GM19238 (cell line): ENCODE results near the gene TPCN2.
A peak's percentile ranks its signal among the peaks of the same experiment; 100 is the strongest.
"Not testable (repeated sequence)": the region's sequence is repeated elsewhere in the genome, so short reads cannot be mapped to it uniquely, and the experiment has no call there.

Experiments used
- DNase-seq: peaks from one replicate; pipeline ENCODE4 v3.0.0; 2011; ENCODE audit warnings: low spot score; ENCODE audit not compliant: insufficient read length

TPCN2 gene

GRCh38 chr11:69048694-69049489 lies at the start of gene TPCN2:
Gene TPCN2 (plus strand): TSS chr11:69048932. CDS start chr11:69048998, 66 bp downstream.
- peak; percentile 97 for DNase-seq

GRCh38 chr11:68999093-68999747 lies 49.5 kb upstream of the TPCN2 start:
- no peak for DNase-seq

DNA sequence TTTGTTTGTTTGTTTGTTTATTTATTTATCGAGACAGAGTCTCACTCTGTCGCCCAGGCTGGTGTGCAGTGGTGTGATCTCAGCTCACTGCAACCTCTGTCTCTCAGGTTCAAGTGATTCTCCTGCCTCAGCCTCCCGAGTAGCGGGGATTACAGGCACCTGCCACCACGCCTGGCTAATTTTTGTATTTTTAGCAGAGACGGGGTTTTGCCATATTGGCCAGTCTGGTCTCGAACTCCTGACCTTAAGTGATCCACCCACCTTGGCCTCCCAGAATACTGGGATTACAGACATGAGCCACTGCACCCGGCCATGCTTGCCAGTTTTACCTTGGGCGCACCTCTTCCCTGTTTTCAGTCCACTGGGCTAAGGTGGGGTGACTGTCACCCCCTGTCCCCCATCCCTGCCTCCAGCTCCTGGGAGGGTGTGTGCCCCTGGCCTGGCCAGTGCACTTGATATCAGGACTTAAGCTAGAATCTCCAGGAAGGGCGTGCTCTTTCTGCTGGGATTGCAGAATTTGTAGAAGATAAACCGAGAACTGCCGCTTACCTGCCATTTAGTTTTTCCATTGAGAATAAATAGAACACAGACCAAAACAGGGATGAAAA lies 48.9 kb upstream of the TPCN2 start:
- DNase-seq, result not testable (repeated sequence)

- DNase-seq, result no peak
These were observed 48.3 kb upstream of the TPCN2 start for GRCh38 chr11:69000391-69000790.

- no peak for DNase-seq
These were observed 47.9 kb upstream of the TPCN2 start for GRCh38 chr11:69000831-69001242.

GRCh38 chr11:69001243-69002081 lies 47.3 kb upstream of the TPCN2 start:
- DNase-seq, result no peak

DNA sequence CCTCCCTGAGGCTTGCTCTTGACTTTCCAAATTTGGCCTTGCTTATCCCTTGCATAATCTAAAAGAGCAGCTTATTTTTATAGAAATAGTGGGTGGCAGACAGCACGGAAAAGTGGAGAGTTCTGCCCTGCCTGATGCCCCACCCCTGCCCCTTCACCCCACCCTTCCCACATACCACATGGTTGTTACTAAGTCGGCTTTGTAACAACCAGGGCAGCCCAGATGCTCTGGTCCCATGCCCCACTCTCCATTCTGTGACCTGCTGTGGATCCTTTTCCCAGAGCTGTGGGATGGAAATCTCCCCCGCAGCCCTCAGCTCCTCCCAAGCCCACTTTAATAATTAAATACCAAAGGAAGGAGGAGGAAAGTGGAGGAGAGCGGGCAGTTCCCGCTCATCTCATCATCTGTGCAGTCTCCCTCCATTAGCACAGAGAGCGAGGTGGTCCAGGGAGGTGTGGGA lies 46.6 kb upstream of the TPCN2 start:
- no peak for DNase-seq

DNA sequence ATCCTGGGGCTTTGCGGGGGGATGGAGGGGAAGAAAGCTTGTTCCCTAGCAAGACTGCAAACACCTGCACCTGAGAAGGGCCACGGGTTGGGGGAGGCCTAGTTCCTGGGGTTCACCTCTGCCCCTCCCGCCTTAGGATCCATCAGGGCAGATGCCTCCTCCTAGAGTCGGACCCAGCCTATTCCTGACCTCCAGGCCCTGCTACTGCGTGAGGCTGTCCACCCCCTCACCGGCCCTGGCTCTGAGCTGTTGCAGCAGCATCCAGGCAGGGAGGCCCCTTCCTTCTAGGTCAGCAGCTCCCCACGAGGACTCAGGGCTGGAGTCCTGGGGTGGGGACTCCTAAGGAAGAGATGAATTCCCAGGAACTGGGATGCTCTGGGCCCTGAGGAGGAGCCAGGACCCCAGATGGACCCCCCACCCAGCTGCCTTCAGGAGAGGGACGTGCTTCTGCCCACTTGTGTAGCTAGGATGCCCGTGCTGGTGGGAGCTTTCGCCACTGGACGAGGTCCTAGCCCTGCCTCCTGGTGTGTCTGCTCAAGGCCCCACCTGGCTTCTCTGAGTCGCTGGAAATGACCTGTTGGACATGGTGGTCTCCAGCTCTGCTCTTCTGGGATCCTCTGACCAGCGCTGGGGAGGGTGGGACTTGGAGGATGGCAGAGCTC lies 46.0 kb upstream of the TPCN2 start:
- no peak for DNase-seq

DNA sequence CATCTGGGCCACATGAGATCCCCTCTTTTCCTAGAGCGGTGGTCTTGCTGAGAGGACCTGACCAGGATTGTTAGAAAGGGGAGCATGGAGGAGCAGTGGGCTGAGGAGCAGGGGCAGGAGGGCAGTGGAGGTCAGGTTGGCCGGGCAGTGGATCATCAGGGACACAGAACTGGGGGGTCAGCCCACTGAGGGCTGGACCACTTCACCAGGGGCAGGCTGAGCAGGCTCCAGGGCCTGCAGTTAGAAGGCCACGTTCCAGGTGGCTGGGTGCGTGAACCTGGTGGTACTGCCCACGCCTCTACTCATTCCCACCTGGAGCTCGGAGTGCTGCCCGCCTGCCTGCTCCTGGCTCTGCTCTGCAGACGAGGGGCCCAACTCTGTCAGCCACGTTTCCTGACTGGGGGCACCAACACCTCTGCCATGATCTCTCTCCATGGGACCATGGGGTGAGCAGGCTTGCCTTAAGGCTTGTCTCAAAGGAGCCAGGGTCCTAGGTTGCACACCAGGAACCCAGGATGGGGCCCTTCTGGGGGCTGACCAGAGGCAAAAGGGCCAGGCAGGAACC lies 45.3 kb upstream of the TPCN2 start:
- no peak for DNase-seq

GRCh38 chr11:69003866-69004367 lies 44.8 kb upstream of the TPCN2 start:
- no peak for DNase-seq

GRCh38 chr11:69004411-69005182 lies 44.1 kb upstream of the TPCN2 start:
- no peak for DNase-seq

GRCh38 chr11:69005183-69005630 lies 43.5 kb upstream of the TPCN2 start:
- no peak for DNase-seq

DNA sequence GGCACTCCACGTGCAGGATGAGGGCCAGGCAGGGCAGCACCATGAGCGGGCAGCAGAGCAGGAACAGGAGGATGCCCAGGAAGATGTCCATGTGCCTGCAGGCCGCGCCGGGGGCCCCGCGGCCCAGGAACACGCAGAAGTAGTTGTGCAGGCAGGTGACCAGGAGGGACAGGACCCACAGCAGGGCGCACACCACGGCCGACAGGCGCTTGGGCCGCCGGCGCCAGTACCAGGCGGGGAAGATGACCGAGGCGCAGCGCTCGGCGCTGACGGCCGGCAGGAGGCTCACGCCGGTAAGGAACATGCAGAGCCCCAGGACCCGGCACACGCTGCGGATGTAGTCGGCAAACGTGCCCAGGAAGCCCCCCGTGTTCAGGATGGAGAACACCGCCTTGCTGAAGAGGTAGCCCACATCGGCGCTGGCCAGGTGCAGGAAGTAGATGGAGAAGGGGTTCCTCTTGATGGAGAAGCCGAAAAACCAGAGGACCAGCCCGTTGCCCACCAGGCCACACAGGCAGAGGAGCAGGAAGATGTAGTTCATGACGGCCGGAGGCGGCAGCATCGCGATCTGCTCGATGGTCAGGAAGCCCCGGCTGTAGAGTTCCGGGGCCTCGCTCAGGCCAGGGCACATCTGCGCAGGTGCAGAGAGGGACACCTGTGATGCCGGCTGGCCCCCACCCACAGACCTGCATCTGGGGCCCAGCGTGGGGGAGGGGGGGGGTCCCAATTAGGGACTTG lies 42.9 kb upstream of the TPCN2 start:
- DNase-seq, result no peak

- no peak for DNase-seq
These were observed 41.9 kb upstream of the TPCN2 start for GRCh38 chr11:69006816-69007215.

- no peak for DNase-seq
These were observed 40.8 kb upstream of the TPCN2 start for GRCh38 chr11:69007975-69008381.

DNA sequence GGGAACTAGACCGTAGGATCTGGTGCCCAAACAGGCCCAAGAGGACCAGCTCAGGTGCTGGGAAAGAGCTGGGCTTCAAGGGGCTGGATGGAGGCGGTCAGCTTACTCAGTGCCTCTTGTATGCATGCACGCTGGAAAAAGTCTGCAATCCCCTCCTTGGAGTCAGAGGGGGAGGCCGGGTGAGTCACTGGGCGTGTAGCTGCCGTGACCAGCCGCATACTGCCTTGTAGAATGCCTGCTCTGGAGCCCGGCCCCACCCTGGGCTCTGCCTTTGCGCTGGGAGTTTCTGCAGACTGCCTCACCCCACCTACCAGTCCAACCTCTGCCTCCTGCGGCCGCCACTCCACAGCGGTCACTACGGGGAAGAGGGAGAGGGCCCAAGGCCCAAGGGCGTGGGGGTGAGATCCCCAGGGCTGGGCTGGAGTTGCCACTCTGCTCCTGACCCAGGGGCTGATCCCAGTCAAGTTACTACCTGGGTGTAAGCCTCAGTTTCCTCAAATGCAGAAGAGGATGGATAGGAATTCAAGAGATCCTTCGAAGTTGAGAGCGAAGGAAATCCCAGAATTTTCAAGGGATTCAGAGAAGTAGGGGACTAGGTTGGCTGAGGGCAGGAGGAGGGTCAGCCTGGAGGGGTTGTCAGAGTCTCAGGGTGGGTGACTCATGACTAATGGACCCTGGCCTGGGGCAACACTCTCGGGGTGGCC lies 39.8 kb upstream of the TPCN2 start:
- no peak for DNase-seq

DNA sequence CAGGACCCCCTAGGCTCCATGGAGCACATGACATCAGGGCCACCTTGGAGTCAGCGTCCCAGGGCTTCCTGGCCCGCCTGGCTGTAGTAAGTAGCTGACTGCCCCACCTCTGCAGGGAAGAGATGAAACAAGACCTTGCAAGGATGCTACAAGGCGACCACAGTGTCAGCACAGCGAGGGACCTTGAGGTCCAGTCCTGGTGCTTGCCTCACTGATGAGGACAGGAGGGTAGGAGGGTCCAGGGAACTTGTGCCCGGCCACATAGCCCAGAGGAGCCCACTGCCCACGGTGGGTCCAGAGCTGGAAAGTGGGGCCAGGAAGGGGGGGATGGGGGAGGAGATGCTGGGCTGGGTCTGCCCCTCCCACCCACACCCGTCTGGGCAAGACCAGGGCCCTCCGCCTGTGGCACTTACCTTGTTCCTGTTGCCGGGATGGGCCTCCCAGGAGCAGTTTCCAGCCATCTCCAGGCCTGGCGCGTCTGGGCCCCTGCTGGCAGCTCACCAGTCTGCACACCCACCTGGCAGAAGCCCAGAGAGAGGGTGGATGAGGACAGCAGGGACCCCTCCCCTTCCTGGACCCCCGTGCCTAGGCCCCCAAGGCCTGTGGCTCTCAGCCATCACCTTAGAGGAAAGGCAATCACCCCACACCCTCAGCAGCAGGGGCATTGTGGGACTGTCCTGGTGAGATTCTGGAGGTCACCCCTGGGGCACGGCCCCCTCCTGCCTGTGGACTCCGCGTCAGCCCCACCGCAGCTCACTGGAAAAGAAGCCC lies 39.1 kb upstream of the TPCN2 start:
- DNase-seq, result no peak
